Measurements from ENCODE around the gene AIFM3.
"Not testable (repeated sequence)": the region's sequence is repeated elsewhere in the genome, so short reads cannot be mapped to it uniquely, and the experiment has no call there.

Gene AIFM3

DNA sequence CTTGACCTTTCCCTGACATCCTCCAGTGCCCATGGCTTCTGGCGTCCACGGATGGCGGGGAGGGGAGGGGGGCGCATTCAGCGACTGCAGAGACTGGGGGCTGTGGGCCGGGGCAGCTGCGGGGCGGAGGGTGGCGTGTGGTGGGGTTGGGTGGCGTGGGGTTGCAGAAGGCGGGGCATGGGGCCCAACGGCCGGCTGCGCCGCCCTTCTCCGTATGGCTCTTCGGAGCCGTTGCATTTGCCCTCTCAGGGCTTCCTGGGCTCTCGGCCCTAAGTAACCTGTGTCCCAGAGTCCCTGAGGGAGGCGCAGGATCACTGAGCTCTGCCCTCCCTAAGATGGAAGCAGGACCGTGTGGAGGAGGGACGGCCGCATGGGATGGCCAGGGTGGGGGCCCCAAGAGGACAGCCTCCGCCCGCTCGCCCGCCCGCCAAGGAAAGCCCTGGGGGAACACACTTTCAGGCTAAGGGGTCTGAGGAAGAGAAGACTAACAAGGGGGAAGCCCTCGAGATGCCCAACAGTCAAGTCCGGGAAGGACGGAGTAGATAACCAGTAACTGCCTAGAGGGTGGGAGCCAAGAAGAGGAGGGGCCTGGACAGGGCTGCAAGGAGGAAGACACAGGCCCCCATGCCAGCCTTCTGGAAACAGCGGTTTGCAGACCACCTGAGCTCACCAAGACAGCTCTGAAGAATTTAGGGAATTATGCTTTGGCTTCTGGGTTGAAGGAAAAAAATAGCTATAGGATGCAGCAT is 9.2 kb upstream of the AIFM3 start:
- no peak for DNase-seq (ENCODE audit: low spot score)

DNA sequence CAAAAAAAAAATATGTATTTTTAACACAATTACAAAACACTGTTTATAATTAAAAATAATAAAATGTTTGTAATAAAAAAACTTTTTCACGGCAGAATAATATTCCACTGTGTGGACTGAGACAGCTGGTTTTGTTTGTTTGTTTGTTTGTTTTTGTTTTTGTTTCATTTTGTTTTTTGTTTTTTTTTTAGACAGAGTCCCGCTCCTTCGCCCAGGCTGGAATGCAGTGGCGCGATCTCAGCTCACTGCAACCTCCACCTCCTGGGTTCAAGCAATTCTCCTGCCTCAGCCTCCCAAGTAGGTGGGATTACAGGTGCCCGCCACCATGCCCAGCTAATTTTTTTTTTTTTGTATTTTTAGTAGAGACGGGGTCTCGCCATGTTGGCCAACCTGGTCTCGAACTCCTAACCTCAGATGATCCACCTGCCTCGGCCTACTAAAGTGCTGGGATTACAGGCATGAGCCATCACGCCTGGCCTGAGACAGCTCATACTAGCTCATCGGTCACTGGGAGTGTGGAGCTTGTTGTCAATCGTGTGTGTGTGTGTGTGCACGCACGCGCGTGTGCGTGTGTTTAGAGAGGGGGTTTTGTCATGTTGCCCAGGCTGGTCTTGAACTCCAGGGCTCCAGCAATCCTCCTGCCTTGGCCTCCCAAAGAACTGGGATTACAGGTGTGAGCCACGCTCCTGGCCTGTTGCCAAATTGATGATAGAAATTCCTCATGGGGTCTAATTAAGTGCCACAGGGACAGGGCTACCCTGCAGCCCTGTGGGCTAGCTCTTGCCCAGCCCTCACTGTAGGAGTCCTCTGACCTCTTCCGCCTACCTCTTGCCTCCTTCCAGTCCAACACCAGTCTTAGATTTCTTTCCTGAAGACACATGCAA is 7.2 kb upstream of the AIFM3 start:
- DNase-seq (ENCODE audit: low spot score): no peak

DNA sequence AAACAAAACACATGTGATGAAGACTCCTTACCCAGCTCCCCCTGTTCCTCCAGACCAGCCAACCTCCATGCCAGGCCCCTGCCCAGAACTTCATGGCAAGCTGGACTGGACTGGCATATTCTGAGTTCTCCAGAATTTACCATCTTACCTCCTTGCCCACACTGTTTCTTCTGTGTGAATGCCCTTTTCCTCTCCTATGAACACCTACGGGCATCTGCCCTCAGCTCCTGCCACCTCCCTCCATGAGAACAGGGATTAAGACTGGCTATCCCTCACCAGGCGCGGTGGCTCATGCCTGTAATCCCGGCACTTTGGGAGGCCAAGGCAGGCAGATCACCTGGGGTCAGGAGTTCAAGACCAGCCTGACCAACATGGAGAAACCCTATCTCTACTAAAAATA is 6.4 kb upstream of the AIFM3 start:
- DNase-seq (ENCODE audit: low spot score): no peak

DNA sequence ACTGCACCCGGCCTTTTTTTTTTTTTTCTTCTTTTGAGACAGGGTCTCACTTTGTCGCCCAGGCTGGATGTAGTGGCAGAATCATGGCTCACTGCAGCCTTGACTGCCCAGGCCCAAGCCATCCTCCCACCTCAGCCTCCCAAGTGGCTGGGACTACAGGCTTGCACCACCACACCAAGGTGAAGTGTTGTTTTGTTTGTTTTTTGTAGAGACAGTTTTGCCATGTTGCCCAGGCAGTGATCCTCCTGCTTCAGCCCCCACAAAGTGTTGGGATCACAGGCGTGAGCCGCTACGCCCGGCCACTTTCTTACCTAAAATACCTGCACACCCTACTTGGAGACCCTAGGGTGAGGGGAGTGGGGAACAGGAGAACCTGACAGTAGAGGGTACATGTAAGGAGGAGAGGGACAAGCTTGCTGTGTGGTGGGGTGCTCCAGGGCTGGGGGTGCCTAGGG is 4.5 kb upstream of the AIFM3 start:
- no peak for DNase-seq (ENCODE audit: low spot score)

DNA sequence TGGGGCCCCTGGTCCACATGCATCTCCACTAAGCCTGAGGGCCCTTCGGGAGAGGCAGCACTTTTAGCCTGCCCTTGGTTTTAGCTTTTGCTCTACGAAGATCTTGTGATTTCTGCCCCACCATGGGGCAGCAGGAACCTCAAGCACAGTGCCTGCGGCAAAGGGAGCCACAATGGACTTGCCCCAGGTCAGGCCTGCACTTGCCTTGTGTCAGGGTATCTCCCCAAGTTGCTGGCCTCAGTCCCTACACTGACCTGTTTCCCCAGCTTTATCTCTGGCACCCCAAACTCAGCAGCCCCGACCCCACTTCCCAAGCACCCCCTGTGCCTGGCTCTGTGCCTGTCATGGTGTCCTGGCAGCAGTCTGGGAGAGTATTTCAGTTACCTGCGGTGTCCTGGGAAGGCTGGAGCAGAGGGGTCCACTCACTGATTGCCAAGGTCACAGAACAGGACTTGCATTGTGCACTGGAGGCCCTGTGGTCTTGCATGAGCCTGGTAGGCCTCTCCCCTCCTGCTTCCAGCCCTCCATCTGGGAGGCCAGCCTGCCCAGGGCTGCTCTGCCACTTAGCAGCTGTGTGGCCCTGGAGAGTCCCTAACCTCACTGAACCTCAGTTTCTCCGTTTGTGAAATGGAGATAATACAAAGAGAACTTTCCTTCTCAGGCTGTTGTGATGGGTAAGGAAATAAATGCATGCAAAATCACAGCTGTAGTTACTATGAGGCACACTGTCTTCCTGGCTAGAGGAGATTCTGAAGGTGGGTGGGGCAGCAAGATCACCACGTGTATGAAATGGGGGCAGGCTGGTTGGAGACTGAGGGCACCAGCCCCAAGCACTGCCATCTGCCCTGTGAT is 3.6 kb upstream of the AIFM3 start:
- no peak for DNase-seq (ENCODE audit: low spot score)

DNA sequence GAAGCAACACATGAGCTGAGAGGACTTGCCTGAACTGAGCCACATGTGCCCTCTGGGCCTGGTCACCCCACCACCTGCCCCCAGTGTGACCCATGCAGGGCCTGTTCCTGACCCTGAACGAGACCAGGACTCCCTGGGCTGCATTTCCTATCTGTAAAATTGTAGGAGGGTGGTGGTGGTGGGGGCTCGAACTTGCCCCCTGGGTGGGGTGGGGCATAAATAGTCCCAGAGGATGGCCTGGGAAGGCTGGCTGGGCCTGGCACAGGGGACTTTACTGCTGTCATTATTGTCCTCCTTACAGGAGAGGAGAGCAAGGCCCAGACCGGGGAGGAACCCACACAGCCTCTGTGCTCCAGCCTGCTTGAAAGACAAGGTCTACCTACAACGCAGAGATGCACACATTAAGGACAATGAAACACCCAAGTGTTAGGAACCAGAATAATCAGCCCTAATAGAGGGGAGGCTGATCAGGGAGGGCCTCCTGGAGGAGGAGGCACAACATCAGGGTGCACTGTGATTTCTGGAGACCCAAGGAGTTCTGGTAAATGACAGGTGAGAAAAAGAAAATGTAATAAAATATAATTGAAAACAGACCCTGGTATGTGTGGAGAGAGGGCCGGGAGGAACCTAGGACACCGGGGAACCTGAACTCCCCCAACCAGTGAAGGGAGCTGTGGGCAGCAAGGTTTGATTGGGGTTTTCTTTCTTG is 2.8 kb upstream of the AIFM3 start:
- DNase-seq (ENCODE audit: low spot score): no peak

DNA sequence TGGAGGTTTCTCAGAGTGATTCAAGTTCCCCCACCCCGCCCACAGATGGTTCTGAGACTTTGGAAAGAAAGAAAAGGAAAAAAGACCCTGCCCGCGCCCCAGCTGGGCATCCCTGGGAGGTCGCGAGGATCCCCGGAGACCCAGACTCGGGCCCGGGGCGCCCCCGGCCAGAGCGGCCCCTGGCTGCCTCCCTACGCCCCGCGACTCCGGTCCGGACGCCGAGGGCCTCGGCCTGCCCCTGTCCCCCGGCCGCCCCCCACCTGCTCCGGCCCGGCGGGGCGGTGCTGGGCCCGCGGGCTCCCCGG is 2.3 kb upstream of the AIFM3 start:
- no peak for DNase-seq (ENCODE audit: low spot score)

DNA sequence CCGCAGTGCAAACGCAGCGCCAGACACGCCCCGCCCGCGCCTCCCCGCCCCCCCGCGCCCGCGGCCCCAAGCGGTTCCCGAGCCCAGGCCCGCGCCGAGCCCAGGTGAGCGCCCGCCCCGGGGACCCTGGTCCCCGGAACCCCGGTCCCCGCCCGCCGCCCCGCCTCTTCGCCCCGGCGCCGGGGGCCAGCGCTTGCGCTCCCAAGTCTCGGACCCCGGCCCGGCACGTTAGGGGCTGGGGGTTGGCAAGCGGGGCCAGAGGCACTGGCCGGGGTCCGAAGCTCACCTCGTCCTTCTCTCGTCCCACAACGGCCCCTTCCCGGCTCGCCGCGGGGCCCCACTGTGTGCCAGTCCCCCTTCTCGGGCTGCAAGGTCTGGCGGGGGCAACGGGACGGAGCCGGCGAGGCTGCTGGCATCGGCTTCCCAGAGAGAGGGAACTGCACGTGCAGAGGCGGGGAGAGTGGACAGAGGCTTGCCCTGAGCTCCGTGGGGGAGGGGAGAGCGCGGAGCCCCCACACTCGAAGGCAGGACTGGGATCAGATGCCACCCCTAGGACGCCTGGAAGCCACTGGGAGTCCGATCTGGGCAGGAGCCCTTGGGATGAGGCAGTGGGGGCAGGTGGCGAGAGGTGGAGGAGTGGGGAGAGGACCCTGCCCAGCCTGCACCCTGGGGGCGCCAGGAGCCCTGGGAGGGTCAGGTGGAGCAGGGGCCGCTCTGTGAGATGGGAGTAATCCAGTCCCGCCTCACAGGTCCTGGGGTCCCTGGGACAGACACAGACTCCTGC is 1.8 kb upstream of the AIFM3 start:
- DNase-seq (ENCODE audit: low spot score): no peak

DNA sequence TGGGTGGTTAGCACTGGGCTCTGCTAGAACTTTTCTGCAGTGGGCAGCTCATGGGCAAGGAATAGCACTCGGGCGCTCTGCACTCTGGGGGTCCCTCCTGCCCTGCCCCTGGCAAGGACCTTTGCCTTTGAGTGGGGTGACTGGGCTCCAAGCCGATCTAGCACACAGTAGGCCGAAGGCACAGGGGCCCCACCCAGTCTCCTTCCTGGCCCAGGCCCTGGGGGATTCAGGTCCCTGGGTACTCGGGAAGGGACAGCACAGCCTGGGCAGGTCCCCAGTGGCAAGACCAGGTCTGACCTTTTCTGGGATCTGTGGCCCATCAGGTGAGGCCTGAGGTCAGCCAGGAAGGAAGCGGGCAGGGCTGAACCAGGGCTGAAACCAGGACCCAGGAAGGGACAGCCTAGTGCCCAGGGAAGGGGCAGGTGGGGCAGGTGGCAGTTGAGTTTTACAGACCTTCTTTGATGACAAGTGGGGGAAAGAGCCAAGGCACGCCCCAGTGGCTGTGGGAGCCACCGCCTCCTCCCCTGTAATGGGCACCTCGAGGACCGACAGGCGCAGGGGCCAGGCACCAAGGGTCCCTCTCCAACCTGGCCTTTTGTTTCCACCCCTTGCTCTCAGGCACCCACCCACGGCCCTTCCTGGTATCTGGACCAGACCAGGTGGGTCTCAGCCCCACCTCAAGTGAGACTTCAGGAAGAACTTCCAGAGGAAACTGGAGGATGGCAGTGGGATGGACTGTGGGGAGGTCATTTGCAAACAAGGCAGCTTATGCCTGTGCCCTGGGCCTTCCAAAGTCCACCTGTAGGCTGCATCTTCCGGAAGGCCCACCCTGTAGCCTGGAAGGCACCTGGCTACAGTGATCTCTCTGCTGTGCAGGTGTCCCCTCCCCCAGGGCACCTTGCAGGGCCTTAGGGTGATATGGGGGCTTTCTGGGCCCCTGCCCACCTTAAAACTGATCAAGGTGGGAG is 883 bp upstream of the AIFM3 start:
- no peak for DNase-seq (ENCODE audit: low spot score)

DNA sequence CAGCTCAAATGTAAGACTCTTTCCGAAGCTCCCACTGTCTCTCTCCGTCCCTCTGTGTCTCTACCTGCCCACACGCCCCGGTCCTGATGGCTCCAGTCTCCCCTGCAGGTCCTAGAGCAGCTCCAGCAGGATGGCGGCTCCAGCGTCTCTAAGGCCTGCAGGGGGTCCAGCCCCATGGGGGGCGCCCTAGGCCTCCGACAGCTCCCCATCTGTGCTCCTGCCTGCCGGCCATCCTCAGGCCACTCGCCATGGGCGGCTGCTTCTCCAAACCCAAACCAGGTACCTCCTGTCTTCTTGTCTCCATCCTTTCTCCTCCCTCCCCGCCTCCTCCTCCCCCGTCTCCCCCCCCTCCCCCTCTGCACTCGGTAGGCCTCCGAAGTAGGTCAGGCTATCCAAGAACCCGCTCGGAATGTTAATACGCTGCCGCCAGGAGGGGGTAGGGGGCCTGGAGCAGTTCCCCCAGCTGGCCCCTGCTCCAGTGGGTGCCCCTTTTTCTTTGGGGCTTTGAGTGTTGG is 699 bp downstream of the AIFM3 start:
- no peak for DNase-seq (ENCODE audit: low spot score)

DNA sequence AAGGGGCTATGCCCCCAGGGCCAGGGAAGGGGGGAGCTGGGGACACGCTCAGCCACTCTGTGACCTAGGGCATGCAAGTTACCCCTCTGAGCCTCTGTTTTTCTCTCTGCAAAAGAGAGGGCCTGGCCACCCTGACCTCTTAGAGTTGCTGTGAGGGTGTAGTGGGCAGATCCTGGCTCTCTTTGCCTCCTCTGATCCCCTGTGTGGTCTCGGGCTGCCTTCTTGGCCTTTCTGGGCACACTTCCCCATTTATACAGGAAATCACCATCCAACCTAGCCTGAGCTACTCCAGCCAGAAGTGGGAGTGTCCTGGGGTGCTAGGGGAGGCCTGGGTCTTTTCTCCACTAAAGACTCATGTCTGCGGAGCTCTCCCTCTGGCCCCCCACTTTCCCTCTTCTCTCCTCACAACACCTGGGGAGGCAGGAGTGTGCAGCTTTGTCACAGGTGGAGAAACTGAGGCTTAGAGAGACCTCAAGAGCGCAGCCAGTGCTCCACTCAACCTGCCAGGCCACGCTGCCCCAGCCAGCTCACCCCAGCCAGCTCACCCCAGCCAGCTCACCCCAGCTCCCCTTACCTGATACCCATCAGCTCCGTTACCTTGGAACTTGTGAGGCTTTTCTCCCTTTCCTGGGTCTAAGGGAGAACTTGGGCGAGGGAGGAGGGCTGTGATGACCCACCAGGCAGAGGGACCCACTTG is 1.4 kb downstream of the AIFM3 start:
- no peak for DNase-seq (ENCODE audit: low spot score)

DNA sequence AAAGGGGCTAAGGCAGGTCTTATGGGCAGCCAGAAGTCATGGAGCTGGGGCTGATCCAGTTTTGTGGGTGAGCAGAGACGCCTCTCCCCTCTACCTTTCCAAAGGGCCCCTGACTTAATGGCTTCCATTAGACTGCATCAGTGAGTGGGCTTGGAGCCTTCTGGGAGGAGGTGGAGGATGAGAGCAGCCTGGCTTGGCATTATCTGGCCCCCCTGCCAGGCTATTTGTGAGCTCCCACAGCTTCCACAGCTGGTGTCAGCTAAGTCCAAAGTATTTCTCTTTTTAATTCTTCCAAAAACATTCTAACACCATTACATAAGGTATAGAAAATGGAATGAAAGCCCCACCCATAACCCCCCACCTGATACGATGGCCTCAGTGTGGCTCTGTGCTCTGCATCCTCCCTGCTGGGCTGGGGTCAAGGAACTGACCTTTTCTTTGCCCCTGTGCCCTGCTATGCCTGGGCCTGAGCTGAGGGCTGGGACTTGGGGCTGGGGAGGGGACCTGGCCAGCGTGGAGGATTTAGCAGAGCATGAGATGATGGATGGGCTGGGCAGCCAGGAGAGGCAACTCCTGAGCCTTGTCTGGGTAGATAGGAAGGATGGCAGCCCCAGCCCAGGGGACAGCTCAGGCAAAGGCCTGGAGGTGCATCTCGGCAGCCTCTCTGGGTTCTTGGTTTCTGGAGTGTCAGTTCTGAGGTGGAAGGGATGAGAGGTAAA is 4.0 kb downstream of the AIFM3 start:
- no peak for DNase-seq (ENCODE audit: low spot score)

DNA sequence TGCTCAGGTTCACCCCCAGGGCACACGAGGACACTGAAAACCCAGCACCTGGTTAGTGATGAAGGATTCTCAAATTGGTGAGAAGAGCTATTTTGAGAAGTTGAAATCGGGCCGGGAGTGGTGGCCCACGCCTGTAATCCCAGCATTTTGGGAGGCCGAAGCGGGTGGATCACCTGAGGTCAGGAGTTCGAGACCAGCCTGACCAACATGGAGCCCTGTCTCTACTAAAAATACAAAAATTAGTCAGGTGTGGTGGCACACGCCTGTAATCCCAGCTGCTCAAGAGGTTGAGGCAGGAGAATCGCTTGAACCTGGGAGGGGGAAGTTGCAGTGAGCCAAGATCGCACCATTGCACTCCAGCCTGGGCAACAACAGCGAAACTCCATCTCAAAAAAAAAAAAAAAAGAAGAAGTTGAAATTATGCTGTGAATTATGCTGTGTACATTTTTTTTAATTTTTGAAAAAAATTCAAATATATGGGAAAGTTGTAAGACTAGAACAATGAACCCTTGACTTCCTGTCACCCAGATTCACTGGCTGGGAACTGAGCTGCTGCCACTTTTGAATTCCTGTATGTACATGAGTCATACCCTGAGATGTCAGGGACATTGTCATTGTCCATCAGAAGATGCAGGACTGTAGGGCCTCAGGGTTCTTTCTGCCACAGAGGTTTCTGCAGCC is 5.1 kb downstream of the AIFM3 start:
- DNase-seq (ENCODE audit: low spot score): not testable (repeated sequence)

DNA sequence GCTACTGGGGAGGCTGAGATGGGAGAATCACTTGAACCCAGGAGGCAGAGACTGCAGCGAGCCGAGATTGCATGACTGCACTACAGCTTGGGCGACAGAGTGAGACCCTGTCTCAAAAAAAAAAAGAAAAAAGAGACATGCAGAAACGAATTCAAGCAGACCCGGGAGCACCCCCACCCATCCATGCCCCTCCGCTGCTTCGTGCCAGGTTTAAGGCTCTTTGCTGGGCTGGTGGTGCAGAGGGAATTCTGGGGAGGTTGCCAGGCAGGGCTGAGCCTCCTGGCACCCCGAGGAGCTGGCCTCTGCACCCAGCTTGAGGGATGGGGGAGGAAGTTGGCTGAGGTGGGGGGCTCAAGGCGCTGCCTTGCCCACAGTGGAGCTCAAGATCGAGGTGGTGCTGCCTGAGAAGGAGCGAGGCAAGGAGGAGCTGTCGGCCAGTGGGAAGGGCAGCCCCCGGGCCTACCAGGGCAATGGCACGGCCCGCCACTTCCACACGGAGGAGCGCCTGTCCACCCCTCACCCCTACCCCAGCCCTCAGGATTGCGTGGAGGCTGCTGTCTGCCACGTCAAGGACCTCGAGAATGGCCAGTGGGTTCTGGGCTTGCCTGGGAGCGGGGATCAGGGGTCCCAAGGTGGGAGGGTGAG is 6.0 kb downstream of the AIFM3 start:
- DNase-seq (ENCODE audit: low spot score): no peak

DNA sequence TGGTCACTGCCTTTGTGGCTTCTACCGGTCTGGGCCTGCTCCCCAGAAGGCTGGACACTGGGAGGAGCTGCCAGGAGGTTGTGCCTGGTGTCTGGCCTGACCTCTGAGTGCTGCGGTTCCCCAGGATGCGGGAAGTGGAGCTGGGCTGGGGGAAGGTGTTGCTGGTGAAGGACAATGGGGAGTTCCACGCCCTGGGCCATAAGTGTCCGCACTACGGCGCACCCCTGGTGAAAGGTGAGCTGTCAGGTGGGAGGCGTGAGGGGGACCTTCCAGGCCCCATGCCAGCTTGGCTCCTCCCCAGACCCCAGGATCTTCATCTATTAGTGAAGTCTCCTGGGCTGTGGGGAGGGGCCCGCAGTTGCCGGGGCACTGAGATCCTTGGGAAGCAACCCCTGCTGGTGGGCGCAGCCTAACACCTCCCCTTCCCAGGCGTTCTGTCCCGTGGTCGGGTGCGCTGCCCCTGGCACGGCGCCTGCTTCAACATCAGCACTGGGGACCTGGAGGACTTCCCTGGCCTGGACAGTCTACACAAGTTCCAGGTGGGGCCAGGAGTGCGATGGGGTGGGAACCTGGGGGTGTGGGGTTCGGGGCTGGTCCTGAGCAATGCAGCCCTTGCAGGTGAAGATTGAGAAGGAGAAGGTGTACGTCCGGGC is 6.7 kb downstream of the AIFM3 start:
- DNase-seq (ENCODE audit: low spot score): no peak

DNA sequence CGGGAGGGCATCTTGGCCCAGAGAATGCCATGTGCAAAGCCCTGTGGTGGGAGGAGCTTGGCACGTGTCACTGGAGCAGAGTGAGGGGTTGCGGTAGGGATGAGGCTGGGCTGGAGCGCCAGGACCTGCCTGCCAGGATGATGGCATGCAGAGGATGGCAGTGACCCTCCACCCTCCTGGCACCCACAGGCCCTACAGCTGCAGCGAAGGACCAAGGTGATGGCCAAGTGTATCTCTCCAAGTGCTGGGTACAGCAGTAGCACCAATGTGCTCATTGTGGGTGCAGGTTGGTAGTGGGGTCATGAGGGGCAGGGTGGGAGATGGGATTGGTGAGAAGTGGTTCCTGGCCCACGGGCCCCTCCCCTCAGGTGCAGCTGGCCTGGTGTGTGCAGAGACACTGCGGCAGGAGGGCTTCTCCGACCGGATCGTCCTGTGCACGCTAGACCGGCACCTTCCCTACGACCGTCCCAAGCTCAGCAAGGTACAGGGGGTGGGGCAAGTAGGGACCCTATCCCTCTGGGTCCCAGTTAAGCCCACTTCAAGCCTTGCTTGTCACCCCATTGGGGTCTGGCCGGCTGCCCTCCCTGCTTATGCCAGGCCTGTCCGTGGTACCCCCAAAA is 7.4 kb downstream of the AIFM3 start:
- DNase-seq (ENCODE audit: low spot score): no peak
